ENCODE results near the gene ALG2.

DNA sequence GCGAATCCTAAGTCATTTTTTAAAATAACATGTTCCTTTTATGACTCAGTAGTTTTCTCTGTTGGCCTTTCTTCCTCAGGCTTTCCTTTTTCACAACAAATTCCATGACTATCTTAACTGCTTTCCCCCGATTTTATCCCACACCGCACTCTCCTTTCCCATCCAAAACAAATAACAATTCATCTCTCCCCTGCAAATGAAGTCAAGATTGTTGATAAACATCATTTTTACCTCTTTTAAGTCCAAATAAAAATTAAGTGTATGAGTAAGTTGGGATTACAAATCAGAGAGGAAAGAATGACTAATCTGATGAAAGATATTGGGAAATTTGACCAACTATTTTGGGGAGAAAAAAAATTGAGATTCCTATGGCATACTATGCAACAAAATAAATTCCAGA, 47.7 kb upstream of the ALG2 start:
- TF ChIP-seq, protein P1, sequence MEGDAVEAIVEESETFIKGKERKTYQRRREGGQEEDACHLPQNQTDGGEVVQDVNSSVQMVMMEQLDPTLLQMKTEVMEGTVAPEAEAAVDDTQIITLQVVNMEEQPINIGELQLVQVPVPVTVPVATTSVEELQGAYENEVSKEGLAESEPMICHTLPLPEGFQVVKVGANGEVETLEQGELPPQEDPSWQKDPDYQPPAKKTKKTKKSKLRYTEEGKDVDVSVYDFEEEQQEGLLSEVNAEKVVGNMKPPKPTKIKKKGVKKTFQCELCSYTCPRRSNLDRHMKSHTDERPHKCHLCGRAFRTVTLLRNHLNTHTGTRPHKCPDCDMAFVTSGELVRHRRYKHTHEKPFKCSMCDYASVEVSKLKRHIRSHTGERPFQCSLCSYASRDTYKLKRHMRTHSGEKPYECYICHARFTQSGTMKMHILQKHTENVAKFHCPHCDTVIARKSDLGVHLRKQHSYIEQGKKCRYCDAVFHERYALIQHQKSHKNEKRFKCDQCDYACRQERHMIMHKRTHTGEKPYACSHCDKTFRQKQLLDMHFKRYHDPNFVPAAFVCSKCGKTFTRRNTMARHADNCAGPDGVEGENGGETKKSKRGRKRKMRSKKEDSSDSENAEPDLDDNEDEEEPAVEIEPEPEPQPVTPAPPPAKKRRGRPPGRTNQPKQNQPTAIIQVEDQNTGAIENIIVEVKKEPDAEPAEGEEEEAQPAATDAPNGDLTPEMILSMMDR (IDR thresholded peaks at IDR 0.05) = no peak
- TF ChIP-seq CHD2 (IDR thresholded peaks at IDR 0.05; ENCODE audit: low read length, partially characterized antibody) (no peak), TAF1 (IDR thresholded peaks at IDR 0.05; ENCODE audit: borderline replicate concordance, low read depth, low read length) (no peak), TEAD4 (IDR thresholded peaks at IDR 0.05; ENCODE audit: borderline replicate concordance, insufficient read depth) (peak; percentile 79), ELF1 (IDR thresholded peaks at IDR 0.05) (no peak), YY1 (IDR thresholded peaks at IDR 0.05; ENCODE audit: low read depth) (no peak), EP300 (IDR thresholded peaks at IDR 0.05; ENCODE audit: borderline replicate concordance in 1 of 2, low read depth in 1 of 2, low read length in 1 of 2) (peak in 1 of 2 experiments; percentile 88; a peak in 2 of 4 replicates), MEF2A (IDR thresholded peaks at IDR 0.05; ENCODE audit: borderline replicate concordance, low read depth) (peak; percentile 69)
- TF ChIP-seq, protein P2, sequence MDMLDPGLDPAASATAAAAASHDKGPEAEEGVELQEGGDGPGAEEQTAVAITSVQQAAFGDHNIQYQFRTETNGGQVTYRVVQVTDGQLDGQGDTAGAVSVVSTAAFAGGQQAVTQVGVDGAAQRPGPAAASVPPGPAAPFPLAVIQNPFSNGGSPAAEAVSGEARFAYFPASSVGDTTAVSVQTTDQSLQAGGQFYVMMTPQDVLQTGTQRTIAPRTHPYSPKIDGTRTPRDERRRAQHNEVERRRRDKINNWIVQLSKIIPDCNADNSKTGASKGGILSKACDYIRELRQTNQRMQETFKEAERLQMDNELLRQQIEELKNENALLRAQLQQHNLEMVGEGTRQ (IDR thresholded peaks at IDR 0.05; ENCODE audit: borderline replicate concordance, low read depth, low read length) = no peak
- TF ChIP-seq, protein P3, sequence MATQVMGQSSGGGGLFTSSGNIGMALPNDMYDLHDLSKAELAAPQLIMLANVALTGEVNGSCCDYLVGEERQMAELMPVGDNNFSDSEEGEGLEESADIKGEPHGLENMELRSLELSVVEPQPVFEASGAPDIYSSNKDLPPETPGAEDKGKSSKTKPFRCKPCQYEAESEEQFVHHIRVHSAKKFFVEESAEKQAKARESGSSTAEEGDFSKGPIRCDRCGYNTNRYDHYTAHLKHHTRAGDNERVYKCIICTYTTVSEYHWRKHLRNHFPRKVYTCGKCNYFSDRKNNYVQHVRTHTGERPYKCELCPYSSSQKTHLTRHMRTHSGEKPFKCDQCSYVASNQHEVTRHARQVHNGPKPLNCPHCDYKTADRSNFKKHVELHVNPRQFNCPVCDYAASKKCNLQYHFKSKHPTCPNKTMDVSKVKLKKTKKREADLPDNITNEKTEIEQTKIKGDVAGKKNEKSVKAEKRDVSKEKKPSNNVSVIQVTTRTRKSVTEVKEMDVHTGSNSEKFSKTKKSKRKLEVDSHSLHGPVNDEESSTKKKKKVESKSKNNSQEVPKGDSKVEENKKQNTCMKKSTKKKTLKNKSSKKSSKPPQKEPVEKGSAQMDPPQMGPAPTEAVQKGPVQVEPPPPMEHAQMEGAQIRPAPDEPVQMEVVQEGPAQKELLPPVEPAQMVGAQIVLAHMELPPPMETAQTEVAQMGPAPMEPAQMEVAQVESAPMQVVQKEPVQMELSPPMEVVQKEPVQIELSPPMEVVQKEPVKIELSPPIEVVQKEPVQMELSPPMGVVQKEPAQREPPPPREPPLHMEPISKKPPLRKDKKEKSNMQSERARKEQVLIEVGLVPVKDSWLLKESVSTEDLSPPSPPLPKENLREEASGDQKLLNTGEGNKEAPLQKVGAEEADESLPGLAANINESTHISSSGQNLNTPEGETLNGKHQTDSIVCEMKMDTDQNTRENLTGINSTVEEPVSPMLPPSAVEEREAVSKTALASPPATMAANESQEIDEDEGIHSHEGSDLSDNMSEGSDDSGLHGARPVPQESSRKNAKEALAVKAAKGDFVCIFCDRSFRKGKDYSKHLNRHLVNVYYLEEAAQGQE (IDR thresholded peaks at IDR 0.05; ENCODE audit: low read depth, low read length) = no peak
- TF ChIP-seq, protein P4, sequence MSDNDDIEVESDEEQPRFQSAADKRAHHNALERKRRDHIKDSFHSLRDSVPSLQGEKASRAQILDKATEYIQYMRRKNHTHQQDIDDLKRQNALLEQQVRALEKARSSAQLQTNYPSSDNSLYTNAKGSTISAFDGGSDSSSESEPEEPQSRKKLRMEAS (IDR thresholded peaks at IDR 0.05; ENCODE audit: low read depth) = no peak
